ENCODE measurements around the gene COMMD1.
A peak's percentile ranks its signal among the peaks of the same experiment; 100 is the strongest.

Gene COMMD1

DNA sequence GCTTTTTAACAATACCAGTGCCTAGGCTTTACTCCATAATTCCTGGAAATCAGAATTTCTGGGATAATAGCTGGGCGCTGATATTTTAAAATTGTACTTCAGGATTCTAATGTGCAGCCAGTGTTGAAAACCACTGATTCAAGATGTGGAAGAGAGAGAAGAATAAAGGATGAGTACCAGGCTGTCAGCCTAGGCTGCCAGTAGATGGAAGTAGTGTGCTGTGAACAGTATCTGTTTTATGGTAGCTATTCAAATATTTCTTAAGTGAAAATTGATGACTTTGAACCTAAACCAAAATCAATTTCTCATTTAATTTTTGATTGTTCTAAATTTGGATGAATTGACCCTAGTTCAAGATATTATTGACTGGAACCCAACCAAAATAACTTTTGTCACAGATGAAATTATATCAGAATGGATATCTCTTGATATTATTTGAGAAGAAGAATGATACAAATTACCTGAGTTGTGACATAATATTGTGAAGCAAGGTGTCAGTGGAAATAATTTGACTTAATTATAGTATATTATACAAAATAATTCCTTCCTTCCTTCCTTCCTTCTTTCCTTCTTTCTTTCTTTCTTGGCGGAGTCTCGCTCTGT, 88.0 kb downstream of the COMMD1 start:
- Histone ChIP-seq H2BK15ac (ENCODE audit: low read depth, poor library complexity, severe bottlenecking) (no peak overlapping the region), H3K79me1 (replicated peaks; ENCODE audit: low read length, poor library complexity, severe bottlenecking) (peaks cover 12% of the 10 kb centered on the region), H3K9me3 (ENCODE audit: control insufficient read depth, low read length) (peaks cover under 1% of the 10 kb centered on the region), H3K4me2 (ENCODE audit: low read length, poor library complexity, severe bottlenecking) (no peak overlapping the region), H3K27me3 (ENCODE audit: control insufficient read depth in 1 of 2, insufficient read depth in 1 of 2, low read length in 2 of 2) (no peaks in the 10 kb centered on the region), H3K14ac (ENCODE audit: low read length in 2 of 2) (no peak overlapping the region), H3K9ac (ENCODE audit: low read length) (no peak overlapping the region), H2BK12ac (ENCODE audit: low read length in 2 of 2) (no peak overlapping the region), H2AFZ (ENCODE audit: low read depth, low read length) (no peak overlapping the region), H2AK5ac (ENCODE audit: low read length, severe bottlenecking) (no peak overlapping the region), H3K4me1 (ENCODE audit: control insufficient read depth, insufficient read depth, low read depth, low read length) (peaks cover under 1% of the 10 kb centered on the region), H3K23ac (ENCODE audit: low read length in 2 of 2) (no peak overlapping the region), H3K18ac (ENCODE audit: low read depth in 1 of 2, low read length in 2 of 2) (no peak overlapping the region), H2BK120ac (ENCODE audit: low read depth, low read length) (no peak overlapping the region), H3K4ac (ENCODE audit: low read depth in 1 of 2, low read length in 2 of 2) (no peak overlapping the region), H3K27ac (ENCODE audit: low read length, poor library complexity, severe bottlenecking) (no peak overlapping the region), H3K36me3 (ENCODE audit: control insufficient read depth in 1 of 2, insufficient read depth in 2 of 2, low read depth in 1 of 2, low read length in 2 of 2) (no peaks in the 10 kb centered on the region), H4K91ac (ENCODE audit: low read length) (no peak overlapping the region), H3K4me3 (ENCODE audit: insufficient read depth in 1 of 2, low read depth in 1 of 2, low read length in 2 of 2) (no peak overlapping the region), H4K8ac (ENCODE audit: low read length) (no peak overlapping the region), H2BK5ac (ENCODE audit: low read depth, low read length, poor library complexity, severe bottlenecking) (no peak overlapping the region)
- 81% methylated on average over 3 of the region's 3 CpGs for WGBS
- DNase-seq, result peak; percentile 60

DNA sequence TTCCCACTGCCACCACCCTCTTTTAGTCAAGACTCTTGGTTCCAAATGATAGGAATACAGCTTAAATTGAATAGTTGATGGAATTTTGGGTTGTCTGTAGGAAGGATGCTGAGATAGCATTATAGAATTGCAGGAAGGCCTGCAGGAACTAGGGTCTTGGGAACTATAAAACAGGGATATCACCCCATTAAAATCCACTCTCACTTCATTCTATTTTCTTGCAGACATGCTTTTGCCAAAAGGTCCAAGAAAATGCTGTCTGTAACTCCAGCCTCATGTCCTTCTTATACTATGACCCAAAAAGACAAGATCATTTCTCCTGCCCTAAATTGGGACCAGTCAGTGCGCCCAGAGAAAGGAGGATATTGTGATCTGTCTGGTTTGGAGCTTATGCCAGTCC, 89.1 kb downstream of the COMMD1 start:
- Histone ChIP-seq H3K4ac (ENCODE audit: low read depth in 1 of 2, low read length in 2 of 2) (no peak overlapping the region), H2BK12ac (ENCODE audit: low read length in 2 of 2) (no peak overlapping the region), H2BK5ac (ENCODE audit: low read depth, low read length, poor library complexity, severe bottlenecking) (no peak overlapping the region), H3K4me2 (ENCODE audit: low read length, poor library complexity, severe bottlenecking) (no peak overlapping the region), H3K9ac (ENCODE audit: low read length) (no peak overlapping the region), H4K8ac (ENCODE audit: low read length) (no peak overlapping the region), H3K9me3 (ENCODE audit: control insufficient read depth, low read length) (no peaks in the 10 kb centered on the region), H2AK5ac (ENCODE audit: low read length, severe bottlenecking) (no peak overlapping the region), H2AFZ (ENCODE audit: low read depth, low read length) (no peak overlapping the region), H3K4me1 (ENCODE audit: control insufficient read depth, insufficient read depth, low read depth, low read length) (no peaks in the 10 kb centered on the region), H3K14ac (ENCODE audit: low read length in 2 of 2) (no peak overlapping the region), H3K27ac (ENCODE audit: low read length, poor library complexity, severe bottlenecking) (no peak overlapping the region), H3K4me3 (ENCODE audit: insufficient read depth in 1 of 2, low read depth in 1 of 2, low read length in 2 of 2) (no peak overlapping the region), H4K91ac (ENCODE audit: low read length) (no peak overlapping the region), H3K23ac (ENCODE audit: low read length in 2 of 2) (no peak overlapping the region), H3K27me3 (ENCODE audit: control insufficient read depth in 1 of 2, insufficient read depth in 1 of 2, low read length in 2 of 2) (no peaks in the 10 kb centered on the region), H2BK15ac (ENCODE audit: low read depth, poor library complexity, severe bottlenecking) (no peak overlapping the region), H3K18ac (ENCODE audit: low read depth in 1 of 2, low read length in 2 of 2) (no peak overlapping the region), H3K79me1 (replicated peaks; ENCODE audit: low read length, poor library complexity, severe bottlenecking) (peaks cover 11% of the 10 kb centered on the region), H2BK120ac (ENCODE audit: low read depth, low read length) (no peak overlapping the region), H3K36me3 (ENCODE audit: control insufficient read depth in 1 of 2, insufficient read depth in 2 of 2, low read depth in 1 of 2, low read length in 2 of 2) (no peaks in the 10 kb centered on the region)
- no peak for DNase-seq
- no CpG with 5 or more reads among the region's 1 CpG for WGBS

DNA sequence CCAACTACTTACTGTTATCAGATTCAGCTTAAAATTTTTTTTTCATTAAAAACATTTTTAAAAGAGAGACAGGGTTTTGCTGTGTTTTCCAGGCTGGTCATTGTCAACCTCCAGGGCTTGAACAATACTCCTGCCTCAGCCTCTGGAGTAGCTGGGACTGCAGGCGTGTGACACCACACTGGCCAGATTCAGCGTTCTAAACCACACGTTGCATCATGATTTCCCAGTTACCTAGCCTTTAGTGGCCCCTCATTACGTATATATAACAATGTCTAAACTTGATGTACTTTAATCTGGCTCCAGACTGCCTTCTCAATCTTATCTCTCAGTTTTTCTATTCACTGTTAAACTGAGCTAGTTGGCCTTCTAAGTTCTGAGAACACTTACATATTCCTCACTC, 89.6 kb downstream of the COMMD1 start:
- Histone ChIP-seq H3K18ac (ENCODE audit: low read depth in 1 of 2, low read length in 2 of 2) (no peak overlapping the region), H3K4me2 (ENCODE audit: low read length, poor library complexity, severe bottlenecking) (no peak overlapping the region), H3K23ac (ENCODE audit: low read length in 2 of 2) (no peak overlapping the region), H4K91ac (ENCODE audit: low read length) (no peak overlapping the region), H4K8ac (ENCODE audit: low read length) (no peak overlapping the region), H3K36me3 (ENCODE audit: control insufficient read depth in 1 of 2, insufficient read depth in 2 of 2, low read depth in 1 of 2, low read length in 2 of 2) (no peaks in the 10 kb centered on the region), H3K9ac (ENCODE audit: low read length) (no peak overlapping the region), H3K4me3 (ENCODE audit: insufficient read depth in 1 of 2, low read depth in 1 of 2, low read length in 2 of 2) (no peak overlapping the region), H3K4me1 (ENCODE audit: control insufficient read depth, insufficient read depth, low read depth, low read length) (no peaks in the 10 kb centered on the region), H3K27ac (ENCODE audit: low read length, poor library complexity, severe bottlenecking) (no peak overlapping the region), H3K9me3 (ENCODE audit: control insufficient read depth, low read length) (no peaks in the 10 kb centered on the region), H2AFZ (ENCODE audit: low read depth, low read length) (no peak overlapping the region), H2BK12ac (ENCODE audit: low read length in 2 of 2) (no peak overlapping the region), H3K27me3 (ENCODE audit: control insufficient read depth in 1 of 2, insufficient read depth in 1 of 2, low read length in 2 of 2) (no peaks in the 10 kb centered on the region), H2AK5ac (ENCODE audit: low read length, severe bottlenecking) (no peak overlapping the region), H3K14ac (ENCODE audit: low read length in 2 of 2) (no peak overlapping the region), H3K4ac (ENCODE audit: low read depth in 1 of 2, low read length in 2 of 2) (no peak overlapping the region), H2BK120ac (ENCODE audit: low read depth, low read length) (no peak overlapping the region), H2BK5ac (ENCODE audit: low read depth, low read length, poor library complexity, severe bottlenecking) (no peak overlapping the region), H3K79me1 (replicated peaks; ENCODE audit: low read length, poor library complexity, severe bottlenecking) (peaks cover 9% of the 10 kb centered on the region), H2BK15ac (ENCODE audit: low read depth, poor library complexity, severe bottlenecking) (no peak overlapping the region)
- 88% methylated on average over 4 of the region's 4 CpGs for WGBS
- DNase-seq, result no peak

DNA sequence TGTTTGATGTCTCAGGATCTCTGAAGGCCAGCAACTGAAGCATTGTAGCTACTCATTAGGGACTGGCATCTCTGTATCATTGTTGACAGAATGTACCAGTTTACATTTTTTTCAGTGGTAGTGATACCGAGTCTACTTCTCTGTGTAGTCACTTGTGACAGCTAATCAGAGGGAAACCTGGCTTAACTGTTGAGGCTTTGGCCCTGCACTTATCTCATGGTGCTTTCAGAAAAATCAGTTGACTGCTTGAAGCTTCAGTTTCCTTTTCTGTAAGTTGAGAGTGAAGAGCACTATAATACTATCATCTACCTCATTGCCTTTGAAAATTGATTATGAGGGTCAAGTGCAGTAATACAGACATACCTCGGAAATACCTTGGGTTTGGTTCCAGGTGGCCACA, 90.0 kb downstream of the COMMD1 start:
- Histone ChIP-seq H2BK5ac (ENCODE audit: low read depth, low read length, poor library complexity, severe bottlenecking) (no peak overlapping the region), H3K4me2 (ENCODE audit: low read length, poor library complexity, severe bottlenecking) (no peak overlapping the region), H3K18ac (ENCODE audit: low read depth in 1 of 2, low read length in 2 of 2) (no peak overlapping the region), H2BK120ac (ENCODE audit: low read depth, low read length) (no peak overlapping the region), H2BK15ac (ENCODE audit: low read depth, poor library complexity, severe bottlenecking) (no peak overlapping the region), H4K8ac (ENCODE audit: low read length) (no peak overlapping the region), H3K9ac (ENCODE audit: low read length) (no peak overlapping the region), H3K27me3 (ENCODE audit: control insufficient read depth in 1 of 2, insufficient read depth in 1 of 2, low read length in 2 of 2) (no peaks in the 10 kb centered on the region), H3K23ac (ENCODE audit: low read length in 2 of 2) (no peak overlapping the region), H3K79me1 (replicated peaks; ENCODE audit: low read length, poor library complexity, severe bottlenecking) (peaks cover 9% of the 10 kb centered on the region), H3K9me3 (ENCODE audit: control insufficient read depth, low read length) (no peaks in the 10 kb centered on the region), H3K14ac (ENCODE audit: low read length in 2 of 2) (no peak overlapping the region), H4K91ac (ENCODE audit: low read length) (no peak overlapping the region), H3K4me3 (ENCODE audit: insufficient read depth in 1 of 2, low read depth in 1 of 2, low read length in 2 of 2) (no peak overlapping the region), H2AK5ac (ENCODE audit: low read length, severe bottlenecking) (no peak overlapping the region), H2BK12ac (ENCODE audit: low read length in 2 of 2) (no peak overlapping the region), H3K27ac (ENCODE audit: low read length, poor library complexity, severe bottlenecking) (no peak overlapping the region), H3K4ac (ENCODE audit: low read depth in 1 of 2, low read length in 2 of 2) (no peak overlapping the region), H3K36me3 (ENCODE audit: control insufficient read depth in 1 of 2, insufficient read depth in 2 of 2, low read depth in 1 of 2, low read length in 2 of 2) (no peaks in the 10 kb centered on the region), H2AFZ (ENCODE audit: low read depth, low read length) (no peak overlapping the region), H3K4me1 (ENCODE audit: control insufficient read depth, insufficient read depth, low read depth, low read length) (no peaks in the 10 kb centered on the region)
- WGBS, result 100% methylated on average over 1 of the region's 2 CpGs
- DNase-seq, result no peak

Data from mesenchymal stem cell (in vitro differentiated cells and primary cell).